Stimulated activated CD8-positive, alpha-beta memory T cell treated with anti-CD3 and anti-CD28 coated beads, Interleukin-15, amount 100 ng/mL, for 48 hours (primary cell): ENCODE data around the gene TMEM74B.
A peak's percentile ranks its signal among the peaks of the same experiment; 100 is the strongest.
"Not testable (repeated sequence)": the region's sequence is repeated elsewhere in the genome, so short reads cannot be mapped to it uniquely, and the experiment has no call there.

Experiments used
- DNase-seq, 2 donors: peaks; one replicate each; pipeline ENCODE4 v3.0.0-alpha.2; 2020; ENCODE audit warnings: low read depth in 2 of 2

The TMEM74B gene

DNA sequence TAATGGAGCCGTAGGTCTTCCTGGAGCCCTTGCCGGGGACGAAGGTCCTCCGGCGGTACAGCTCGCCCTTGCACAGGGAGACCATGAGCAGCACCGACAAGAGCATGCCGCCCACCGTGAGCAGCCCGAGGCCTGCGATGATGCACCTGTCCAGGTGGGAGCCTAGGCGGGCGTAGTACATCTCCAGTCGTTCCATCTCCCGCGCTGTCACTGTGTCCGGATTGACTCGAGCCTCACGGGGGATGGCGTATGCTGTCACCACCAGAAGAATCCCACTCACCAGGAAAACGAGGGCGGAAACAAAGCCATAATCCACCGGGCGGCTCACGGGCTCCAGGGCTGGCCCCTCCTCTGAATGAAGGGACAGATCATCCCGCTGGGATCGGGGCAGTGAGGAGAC, 3.8 kb downstream of the TMEM74B start:
- no peak for DNase-seq

DNA sequence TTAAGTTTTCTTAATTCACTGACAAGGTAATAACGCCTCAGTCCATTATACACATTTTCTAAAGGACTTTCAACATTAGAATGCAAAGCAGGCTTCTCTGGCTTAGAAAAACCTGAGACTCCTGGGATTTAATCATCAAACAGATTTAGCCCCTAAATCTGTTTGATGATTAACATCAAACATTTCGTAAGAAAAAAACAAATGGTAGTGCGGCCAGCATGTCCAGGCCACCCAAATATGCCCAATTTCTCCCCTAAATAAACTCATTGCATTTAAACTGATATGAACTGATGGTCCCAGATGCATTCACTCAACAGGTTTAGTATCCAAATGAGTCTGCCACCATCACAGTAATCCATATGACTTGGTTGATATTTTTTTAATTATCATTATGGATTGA, 6.2 kb downstream of the TMEM74B start:
- no peak for DNase-seq

DNA sequence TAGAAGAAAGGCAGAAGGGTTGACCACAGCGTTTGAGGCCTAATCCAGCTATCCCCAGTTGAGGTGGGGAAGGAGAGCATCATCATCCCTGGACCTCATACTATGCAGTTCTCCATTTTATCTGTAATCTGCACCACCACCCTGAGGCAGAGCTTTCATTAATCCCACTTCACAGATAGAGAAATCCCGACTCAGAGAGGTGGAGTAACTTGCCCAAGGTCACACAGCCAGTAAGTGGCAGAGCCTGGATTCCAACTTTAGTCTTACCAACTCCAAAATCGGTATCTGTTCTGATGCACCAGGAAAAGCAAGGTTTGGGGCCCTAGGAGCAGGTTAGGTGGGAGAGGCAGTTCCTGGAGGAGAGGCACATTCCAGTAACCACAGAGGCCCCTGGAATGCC, 6.7 kb downstream of the TMEM74B start:
- DNase-seq: no peak

DNA sequence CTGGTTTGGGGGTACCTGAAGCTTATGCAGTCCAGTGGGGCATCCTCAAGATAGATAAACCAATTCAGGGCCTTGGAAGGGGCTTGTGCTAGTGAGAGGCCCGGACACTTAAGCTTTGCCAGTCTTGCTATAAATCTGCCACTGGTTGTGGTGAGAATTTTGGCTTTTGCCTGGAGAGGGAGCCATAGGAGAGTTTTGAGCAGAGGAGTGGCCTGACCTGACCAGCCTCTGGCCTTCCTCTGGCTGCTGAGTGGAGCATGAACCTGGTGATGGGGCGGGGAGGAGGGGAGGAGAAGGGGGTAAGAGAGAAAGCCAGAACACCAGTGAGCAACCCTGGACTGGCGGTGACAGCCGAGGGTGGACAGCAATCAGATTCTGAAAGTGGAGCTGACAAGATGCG, 7.1 kb downstream of the TMEM74B start:
- DNase-seq: no peak

DNA sequence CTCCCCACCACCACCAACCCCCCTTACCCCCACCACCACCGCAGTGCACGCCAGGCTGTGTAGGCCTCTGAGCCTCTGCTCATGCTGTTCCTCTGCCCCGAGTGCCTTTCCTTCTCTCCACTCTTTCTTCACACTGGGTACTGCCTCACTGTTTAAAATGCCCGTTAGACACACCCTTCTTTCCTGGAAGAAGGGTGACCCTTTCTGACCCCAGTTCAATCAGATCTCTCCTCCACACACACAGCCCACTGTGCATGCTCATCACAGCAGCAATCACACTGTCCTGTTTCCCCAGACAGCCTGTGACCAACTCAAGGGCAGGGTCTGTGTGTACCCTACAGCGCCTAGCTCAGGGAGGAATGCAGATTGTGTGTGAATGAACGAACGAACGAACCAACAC, 10.0 kb downstream of the TMEM74B start:
- no peak for DNase-seq

- DNase-seq: no peak
Observed at GRCh38 chr20:1173698-1174097, 11.1 kb downstream of the TMEM74B start.

GRCh38 chr20:1171461-1172093, 13.2 kb downstream of the TMEM74B start:
- DNase-seq: no peak

DNA sequence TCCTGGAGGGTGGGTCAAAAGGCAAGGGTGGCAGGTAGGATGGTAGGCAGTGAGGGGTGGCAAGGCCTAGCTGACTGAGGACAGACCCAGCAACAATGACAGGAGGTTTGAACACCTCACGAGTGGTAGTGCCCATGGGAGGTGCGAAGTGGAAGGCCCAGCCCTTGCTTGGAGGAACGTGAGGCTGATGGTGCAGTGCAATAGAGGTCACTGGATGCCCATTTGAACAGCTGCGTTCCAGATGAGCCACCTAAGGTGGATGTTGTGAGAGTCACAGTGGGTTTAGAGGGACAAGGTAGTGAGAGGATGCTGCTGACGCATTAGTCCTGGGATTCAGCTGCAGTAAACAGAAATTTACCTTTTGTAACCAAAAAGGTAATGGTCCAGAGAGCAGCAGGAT, 15.6 kb downstream of the TMEM74B start:
- DNase-seq: no peak

GRCh38 chr20:1166948-1167720, 17.6 kb downstream of the TMEM74B start:
- DNase-seq: no peak

- no peak for DNase-seq
Observed at GRCh38 chr20:1165941-1166340, 18.8 kb downstream of the TMEM74B start.

DNA sequence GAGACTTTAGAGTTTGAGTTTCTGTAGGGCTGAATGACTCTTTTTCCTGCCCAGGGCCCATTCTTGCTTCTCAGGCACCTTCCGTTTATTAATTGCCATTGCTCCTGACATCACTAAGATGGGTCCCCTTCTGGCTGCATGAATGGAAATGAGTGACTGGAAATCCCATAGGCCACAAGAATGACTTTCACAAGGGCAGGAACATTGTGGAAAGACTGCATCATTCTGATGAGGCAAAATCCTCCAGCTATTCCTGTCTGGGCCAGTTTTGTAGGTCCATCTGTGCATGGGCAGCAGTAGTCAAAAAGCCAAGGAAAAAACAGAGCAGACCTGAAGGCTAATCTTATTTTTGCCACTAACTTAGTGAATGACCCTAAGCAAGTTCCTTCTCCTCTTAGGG, 19.3 kb downstream of the TMEM74B start:
- no peak for DNase-seq

- DNase-seq: no peak
Observed at GRCh38 chr20:1164871-1165270, 19.9 kb downstream of the TMEM74B start.

DNA sequence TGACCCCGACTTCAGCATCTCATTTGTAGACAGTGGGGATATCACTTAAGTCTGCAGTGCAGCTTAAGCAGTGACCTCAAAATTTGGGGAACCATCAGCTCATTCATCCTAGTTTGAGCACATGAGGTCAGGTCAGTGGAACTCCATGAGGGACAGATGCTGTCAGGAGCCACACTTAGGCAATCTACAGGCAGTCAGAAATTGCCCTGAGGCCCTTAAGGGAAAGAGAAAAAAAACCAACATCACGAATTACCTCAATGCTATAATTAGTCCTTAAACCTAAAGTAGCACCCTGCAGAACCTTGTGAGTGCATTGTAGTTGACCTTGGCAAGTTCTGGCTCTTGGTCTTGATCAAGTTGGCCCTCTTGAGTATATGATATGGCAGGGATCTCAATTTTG, 21.1 kb downstream of the TMEM74B start:
- DNase-seq: no peak

DNA sequence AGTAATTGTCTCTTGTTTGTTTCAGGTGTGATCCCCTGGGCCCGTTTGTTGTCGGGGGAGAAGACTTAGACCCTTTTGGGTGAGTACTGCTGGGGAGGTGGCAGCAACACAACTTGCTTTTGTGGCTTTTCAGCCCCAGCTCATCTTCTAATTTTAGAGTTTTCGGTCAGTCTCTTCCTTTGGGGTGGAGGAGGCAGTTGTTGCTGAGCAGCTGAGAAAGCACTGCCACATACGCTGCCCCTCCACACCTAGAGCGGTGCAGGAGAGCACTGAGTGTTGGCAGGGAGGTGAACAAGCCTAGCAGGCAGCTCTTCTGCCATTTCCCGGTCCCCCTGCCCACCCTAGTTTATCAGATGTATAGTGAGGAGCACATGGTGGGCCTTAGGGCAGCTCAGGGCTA, 21.7 kb downstream of the TMEM74B start:
- no peak for DNase-seq

- no peak for DNase-seq
Observed at GRCh38 chr20:1160991-1161390, 23.8 kb downstream of the TMEM74B start.

DNA sequence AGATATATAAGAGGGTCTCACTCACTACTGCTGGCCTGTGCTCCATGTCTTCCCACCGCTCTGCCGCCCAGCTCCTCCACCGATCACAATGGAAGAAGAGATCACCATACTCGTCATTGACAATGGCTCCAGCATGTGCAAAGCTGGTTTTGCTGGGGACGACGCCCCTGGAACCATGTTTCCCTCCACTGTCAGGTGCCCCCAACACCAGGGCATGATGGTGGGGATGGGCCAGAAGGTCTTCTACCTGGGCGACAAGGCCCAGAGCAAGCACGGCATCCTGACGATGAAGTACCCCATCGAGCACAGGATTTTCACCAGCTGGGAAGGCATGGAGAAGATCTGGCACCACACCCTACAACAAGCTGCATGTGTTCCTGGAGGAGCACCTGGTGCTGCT, 24.3 kb downstream of the TMEM74B start:
- no peak for DNase-seq

DNA sequence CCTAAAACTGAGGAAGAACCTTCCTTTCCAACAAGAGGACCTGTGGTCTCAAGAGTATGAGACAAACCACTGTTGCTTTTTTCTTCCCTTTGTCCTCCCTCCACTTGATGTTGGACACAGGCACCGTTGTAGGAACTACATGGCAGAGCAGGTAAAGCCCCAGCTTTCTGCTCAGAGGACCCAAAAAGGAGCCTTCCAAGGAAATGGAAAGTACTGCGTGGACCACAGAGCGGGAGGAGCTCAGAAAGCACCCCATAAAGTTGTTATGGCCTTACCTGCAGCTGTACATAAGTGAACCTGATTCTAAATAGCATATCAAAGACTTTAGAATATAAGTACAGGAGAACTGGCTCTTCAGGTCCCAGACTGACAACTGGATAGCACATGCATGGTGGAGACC, 29.4 kb downstream of the TMEM74B start:
- DNase-seq: no peak

- no peak for DNase-seq
Observed at GRCh38 chr20:1154691-1155090, 30.1 kb downstream of the TMEM74B start.

DNA sequence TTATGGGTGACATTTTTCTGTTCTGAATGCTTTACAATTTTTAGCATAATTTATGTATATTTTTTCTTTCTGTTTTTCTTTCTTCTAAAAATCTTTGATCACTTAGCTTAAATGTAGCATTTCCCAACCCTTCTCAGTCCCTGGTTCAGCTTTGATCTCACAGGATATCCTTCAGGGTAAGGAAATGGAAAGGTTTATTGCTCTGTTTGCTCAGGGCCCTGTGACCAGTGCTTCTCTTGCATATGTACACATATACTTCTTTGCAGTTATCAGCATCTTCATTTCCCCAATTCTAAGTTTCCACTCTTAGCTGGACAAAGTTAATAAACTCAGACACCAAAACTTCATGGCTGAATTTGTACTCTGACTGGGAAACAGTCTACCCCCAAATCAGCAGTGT, 30.6 kb downstream of the TMEM74B start:
- DNase-seq: no peak

DNA sequence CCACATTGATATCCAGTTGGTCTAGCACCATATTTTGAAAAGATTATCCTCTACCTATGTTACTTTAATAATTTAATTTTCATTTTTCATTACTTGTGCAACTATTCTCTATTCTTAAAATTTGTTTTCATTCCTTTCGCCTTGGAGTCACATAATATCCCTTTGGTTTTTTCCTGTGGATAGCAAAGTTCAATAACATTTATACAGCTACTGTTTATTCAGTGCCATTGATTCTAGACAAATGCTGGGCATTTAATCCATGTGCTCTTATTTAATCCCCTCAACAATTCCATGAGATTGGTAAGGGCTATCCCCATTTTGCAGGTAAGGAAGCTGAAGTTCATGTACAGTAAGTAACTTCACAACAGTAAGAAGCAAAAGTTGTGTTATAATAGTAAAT, 33.8 kb downstream of the TMEM74B start:
- no peak for DNase-seq

- DNase-seq: peak in 1 of 2 donors; percentile 8
Observed at GRCh38 chr20:1150218-1150617, 34.6 kb downstream of the TMEM74B start.

GRCh38 chr20:1149812-1150211, 35.0 kb downstream of the TMEM74B start:
- not testable (repeated sequence) for DNase-seq

GRCh38 chr20:1146957-1147356, 37.8 kb downstream of the TMEM74B start:
- no peak for DNase-seq
